ENCODE results near the gene GOLGA8Q. TPM values are rescaled to one million over a fixed set of nuclear protein-coding genes. Genes with fewer than 3 reads are reported as not detected.
"Not testable (repeated sequence)": the region's sequence is repeated elsewhere in the genome, so short reads cannot be mapped to it uniquely, and the experiment has no call there.

Gene GOLGA8Q
- total RNA-seq, 1 donor: 0.36 TPM

DNA sequence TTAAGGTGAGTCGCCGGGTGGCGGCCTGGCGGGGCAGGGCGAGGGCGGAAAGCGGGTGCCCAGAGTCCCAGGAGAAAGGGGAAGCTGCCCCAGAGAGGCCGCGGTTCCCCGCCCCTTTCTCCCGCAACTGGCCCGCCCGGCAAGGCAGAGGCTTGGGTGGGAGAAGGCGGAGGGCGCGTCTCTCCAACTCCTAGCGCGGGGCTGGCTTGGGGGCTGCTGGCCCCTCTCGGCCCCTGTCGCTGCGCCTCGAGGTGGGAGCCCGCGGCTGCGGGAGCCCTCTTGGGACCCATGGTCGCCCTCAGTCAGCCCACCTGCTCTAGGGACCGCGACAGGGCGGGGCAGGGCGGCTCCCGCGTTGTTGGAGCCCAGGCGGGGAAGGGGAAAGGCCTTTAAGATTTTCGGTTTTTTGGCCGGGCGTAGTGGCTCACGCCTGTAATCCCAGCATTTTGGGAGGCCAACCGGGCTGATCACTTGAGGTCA is 21.2 kb downstream of the GOLGA8Q start:
- not testable (repeated sequence) for H3K4me3 ChIP-seq (ENCODE audit: insufficient read depth, low read length); H2AFZ ChIP-seq (ENCODE audit: low read length); H3K36me3 ChIP-seq (ENCODE audit: insufficient read depth, low read length); H3K4me1 ChIP-seq (ENCODE audit: insufficient read depth, low read length); H3K79me2 ChIP-seq (ENCODE audit: insufficient read depth, low read length); H3K27ac ChIP-seq (ENCODE audit: low read depth, low read length); H3K27me3 ChIP-seq (ENCODE audit: insufficient read depth, low read length); DNase-seq (ENCODE audit: insufficient read length, low spot score, missing footprints); H3K4me2 ChIP-seq (ENCODE audit: insufficient read depth, low read length); H3K9me3 ChIP-seq (ENCODE audit: low read depth, low read length); H4K20me1 ChIP-seq (ENCODE audit: insufficient read depth, low read length)

DNA sequence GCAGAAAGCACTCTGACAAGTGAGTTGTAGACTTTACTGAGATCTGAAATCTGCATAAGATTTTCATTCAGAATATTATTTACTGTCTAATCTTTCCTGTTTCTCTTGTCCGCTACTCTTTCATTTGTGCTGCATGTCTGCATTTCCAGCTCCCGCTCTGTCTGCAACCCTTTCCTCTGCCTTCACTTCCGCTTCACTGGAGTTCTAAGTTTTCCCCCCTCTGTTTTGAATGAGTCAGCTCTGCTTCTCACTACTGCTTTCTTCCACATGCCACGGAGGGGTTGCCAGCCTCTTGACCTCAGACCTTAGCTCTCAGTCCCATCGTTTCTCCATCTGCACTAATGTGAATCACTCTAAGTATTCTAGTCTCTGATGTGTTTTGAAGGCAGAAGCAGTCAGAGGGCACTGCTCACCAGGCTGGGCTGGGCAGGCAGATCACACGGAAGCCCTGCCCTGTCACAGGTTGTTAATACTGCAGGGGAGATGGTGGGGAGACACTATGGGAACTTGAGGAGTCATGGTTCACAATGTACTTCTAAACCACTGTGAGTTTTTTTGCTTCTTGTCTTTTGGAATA is 27.6 kb downstream of the GOLGA8Q start:
- H3K4me1 ChIP-seq (ENCODE audit: insufficient read depth, low read length); DNase-seq (ENCODE audit: insufficient read length, low spot score, missing footprints); H3K27me3 ChIP-seq (ENCODE audit: insufficient read depth, low read length); H4K20me1 ChIP-seq (ENCODE audit: insufficient read depth, low read length); H3K4me2 ChIP-seq (ENCODE audit: insufficient read depth, low read length); H3K27ac ChIP-seq (ENCODE audit: low read depth, low read length); H3K79me2 ChIP-seq (ENCODE audit: insufficient read depth, low read length); H3K36me3 ChIP-seq (ENCODE audit: insufficient read depth, low read length); H2AFZ ChIP-seq (ENCODE audit: low read length); H3K4me3 ChIP-seq (ENCODE audit: insufficient read depth, low read length); H3K9me3 ChIP-seq (ENCODE audit: low read depth, low read length): not testable (repeated sequence)

- not testable (repeated sequence) for H3K9me3 ChIP-seq (ENCODE audit: low read depth, low read length); H3K27me3 ChIP-seq (ENCODE audit: insufficient read depth, low read length); H2AFZ ChIP-seq (ENCODE audit: low read length); H3K4me1 ChIP-seq (ENCODE audit: insufficient read depth, low read length); H3K4me2 ChIP-seq (ENCODE audit: insufficient read depth, low read length); H3K27ac ChIP-seq (ENCODE audit: low read depth, low read length); H4K20me1 ChIP-seq (ENCODE audit: insufficient read depth, low read length); H3K79me2 ChIP-seq (ENCODE audit: insufficient read depth, low read length); H3K4me3 ChIP-seq (ENCODE audit: insufficient read depth, low read length); H3K36me3 ChIP-seq (ENCODE audit: insufficient read depth, low read length); DNase-seq (ENCODE audit: insufficient read length, low spot score, missing footprints)
Observed at GRCh38 chr15:30580716-30581115, 28.9 kb downstream of the GOLGA8Q start.

GRCh38 chr15:30598953-30599352 is 47.1 kb downstream of the GOLGA8Q start:
- not testable (repeated sequence) for H4K20me1 ChIP-seq (ENCODE audit: insufficient read depth, low read length); H3K79me2 ChIP-seq (ENCODE audit: insufficient read depth, low read length); H3K4me3 ChIP-seq (ENCODE audit: insufficient read depth, low read length); H3K27ac ChIP-seq (ENCODE audit: low read depth, low read length); H2AFZ ChIP-seq (ENCODE audit: low read length); DNase-seq (ENCODE audit: insufficient read length, low spot score, missing footprints); H3K4me2 ChIP-seq (ENCODE audit: insufficient read depth, low read length); H3K9me3 ChIP-seq (ENCODE audit: low read depth, low read length); H3K36me3 ChIP-seq (ENCODE audit: insufficient read depth, low read length); H3K27me3 ChIP-seq (ENCODE audit: insufficient read depth, low read length); H3K4me1 ChIP-seq (ENCODE audit: insufficient read depth, low read length)

DNA sequence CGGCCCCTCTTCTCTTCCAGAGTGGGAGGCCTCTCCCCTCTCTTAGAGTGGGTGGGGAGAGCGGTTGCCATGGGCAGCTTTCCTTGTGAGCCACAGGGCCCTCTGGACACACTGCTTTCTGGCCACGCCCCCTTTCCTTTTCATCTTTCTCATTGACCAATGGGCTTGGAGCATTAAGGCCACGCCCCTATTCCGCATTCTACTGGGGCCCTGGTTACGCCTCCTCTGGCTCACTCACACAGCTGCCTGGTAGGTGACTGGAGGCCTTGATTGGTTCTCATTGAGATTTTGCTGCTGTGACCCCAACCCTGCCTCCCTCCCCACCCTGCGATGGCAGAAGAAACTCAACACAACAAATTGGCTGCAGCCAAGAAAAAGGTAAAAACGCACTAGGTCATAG is 51.9 kb downstream of the GOLGA8Q start, which contains the start of gene GOLGA8H:
Gene GOLGA8H (plus strand): TSS at position 233 of the 400 bp plus-strand sequence. CDS start 98 bp downstream, at position 331.
- H3K27ac ChIP-seq (ENCODE audit: low read depth, low read length); H3K27me3 ChIP-seq (ENCODE audit: insufficient read depth, low read length); H3K4me2 ChIP-seq (ENCODE audit: insufficient read depth, low read length); DNase-seq (ENCODE audit: insufficient read length, low spot score, missing footprints); H2AFZ ChIP-seq (ENCODE audit: low read length); H3K36me3 ChIP-seq (ENCODE audit: insufficient read depth, low read length); H3K4me3 ChIP-seq (ENCODE audit: insufficient read depth, low read length); H3K9me3 ChIP-seq (ENCODE audit: low read depth, low read length); H3K4me1 ChIP-seq (ENCODE audit: insufficient read depth, low read length); H4K20me1 ChIP-seq (ENCODE audit: insufficient read depth, low read length); H3K79me2 ChIP-seq (ENCODE audit: insufficient read depth, low read length): not testable (repeated sequence)

Small RNA genes within 50 kb of the gene (small RNA-seq; reads per million reads assigned to genes)
- gene RF00096 (not detected), gene RN7SL796P (not detected)

Other genes with a start within 250 kb of the GOLGA8Q start
- gene CHRFAM7A, start 158.5 kb upstream of the GOLGA8Q start, total RNA-seq: under 0.01 and 0.72 TPM in 2 replicates
- 2.4 and 3.3 TPM in 2 replicates for gene GOLGA8R, start 137.8 kb upstream of the GOLGA8Q start, total RNA-seq
- under 0.01 TPM in 1 of 2 replicates, not detected in the other for gene GOLGA8H, start 52.0 kb downstream of the GOLGA8Q start, total RNA-seq